Purkinje cell (primary cell): Measurements from ENCODE around the gene BCL2L13. TPM values are rescaled to one million over a fixed set of nuclear protein-coding genes. Genes with fewer than 3 reads are reported as not detected.

ENCODE experiments used
- polyA plus RNA-seq: library from polyadenylated mRNA; unstranded; fragments of >200 nt; fragmentation: Nextera tagmentation; gene quantifications from 2 replicates; pipeline ENCODE4 v1.2.1, GENCODE V29; 2014

BCL2L13 gene
- polyA plus RNA-seq = 7.5 and 9.0 TPM in 2 replicates

GRCh38 chr22:17638432-17639246, at the start of gene BCL2L13:
Gene BCL2L13 (plus strand): TSS chr22:17638757. CDS start chr22:17655712, 16,955 bp downstream.

GRCh38 chr22:17628406-17629172, 10.0 kb upstream of the BCL2L13 start, which contains the start of gene ATP6V1E1:
Gene ATP6V1E1 (minus strand): TSS chr22:17628749. CDS start chr22:17628635, 114 bp downstream.

GRCh38 chr22:17774206-17774925, 135.8 kb downstream of the BCL2L13 start, which contains the start of gene BID:
Gene BID (minus strand): TSS chr22:17774469. CDS start chr22:17750116, 24,353 bp downstream.

Other genes with a start within 250 kb of the BCL2L13 start
- 0.15 and 0.86 TPM in 2 replicates for gene SLC25A18, start 75.3 kb upstream of the BCL2L13 start, polyA plus RNA-seq
- gene ATP6V1E1, start 10.0 kb upstream of the BCL2L13 start, polyA plus RNA-seq = 379 and 492 TPM in 2 replicates
- gene BID, start 135.7 kb downstream of the BCL2L13 start, polyA plus RNA-seq = 15.6 and 28.8 TPM in 2 replicates